ENCODE data around the gene TMPO. TPM values are rescaled to one million over a fixed set of nuclear protein-coding genes. Genes with fewer than 3 reads are reported as not detected.
"Not testable (repeated sequence)": the region's sequence is repeated elsewhere in the genome, so short reads cannot be mapped to it uniquely, and the experiment has no call there.

The TMPO gene
- total RNA-seq, 1 experiment from 2014 or later, result 212 TPM

- no peaks in the 10 kb centered on the region for H3K9me3 ChIP-seq
- Mint-ChIP-seq H3K27ac (ENCODE audit: unreplicated experiment) (peak overlapping the region; percentile 37), H3K36me3 (ENCODE audit: insufficient read depth, unreplicated experiment) (no peaks in the 10 kb centered on the region), H3K27me3 (ENCODE audit: insufficient read depth, unreplicated experiment) (no peaks in the 10 kb centered on the region), H3K9me3 (ENCODE audit: unreplicated experiment) (no peaks in the 10 kb centered on the region), H3K4me3 (ENCODE audit: unreplicated experiment) (no peak overlapping the region), H3K4me1 (ENCODE audit: low read depth, unreplicated experiment) (peaks cover 23% of the 10 kb centered on the region)
- no peak overlapping the region for H3K4me3 ChIP-seq (ENCODE audit: low read depth, low read length)
- H3K36me3 ChIP-seq (ENCODE audit: control insufficient read depth, insufficient read depth, low read length), result no peaks in the 10 kb centered on the region
- TF ChIP-seq CTCF (IDR thresholded peaks at IDR 0.05; ENCODE audit: insufficient read depth in 1 of 2, low read depth in 1 of 2, low read length in 1 of 2, severe bottlenecking in 1 of 2, unreplicated experiment in 1 of 2), result no peak
- CTCF ChIA-PET, result interaction anchor here (1.9 to 2.3 kb wide), 2 partner anchors 8 to 22 kb away, joined by 16 to 26 read pairs; partner anchors contain the start of gene TMPO
- H3K27me3 ChIP-seq (replicated peaks; ENCODE audit: control insufficient read depth, insufficient read depth, low read length), result no peaks in the 10 kb centered on the region
- intact Hi-C loops (cut with micrococcal nuclease; ENCODE audit: unreplicated experiment), result no loop called here
- POLR2A ChIA-PET, result interaction anchor here (0.6 to 1.8 kb wide), 2 partner anchors 8 to 74 kb away, joined by 3 to 5 read pairs; no protein-coding TSS in a partner anchor
- peak in 1 of 2 experiments; percentile 49 for DNase-seq
- BruUV-seq (replicated peaks), result no TSS peak
- peaks cover 36% of the 10 kb centered on the region for H3K4me1 ChIP-seq
These were observed 22.7 kb upstream of the TMPO start for GRCh38 chr12:98492580-98493140.

GRCh38 chr12:98501266-98501629 lies 14.1 kb upstream of the TMPO start:
- H3K27me3 ChIP-seq (replicated peaks; ENCODE audit: control insufficient read depth, insufficient read depth, low read length); DNase-seq; H3K4me3 ChIP-seq (ENCODE audit: low read depth, low read length); H3K9me3 ChIP-seq; H3K36me3 ChIP-seq (ENCODE audit: control insufficient read depth, insufficient read depth, low read length); intact Hi-C loops (cut with micrococcal nuclease; ENCODE audit: unreplicated experiment); H3K9me3 Mint-ChIP-seq (ENCODE audit: unreplicated experiment); H3K27me3 Mint-ChIP-seq (ENCODE audit: insufficient read depth, unreplicated experiment): not testable (repeated sequence)
- Mint-ChIP-seq H3K36me3 (ENCODE audit: insufficient read depth, unreplicated experiment) (peaks cover 38% of the 10 kb centered on the region), H3K27ac (ENCODE audit: unreplicated experiment) (peak overlapping the region; percentile 93), H3K4me1 (ENCODE audit: low read depth, unreplicated experiment) (peaks cover 31% of the 10 kb centered on the region), H3K4me3 (ENCODE audit: unreplicated experiment) (peak overlapping the region; percentile 74)
- ChIA-PET POLR2A (interaction anchor here (0.6 to 1.1 kb wide), 3 partner anchors 10 to 45 kb away, joined by 4 to 6 read pairs (median 5); no protein-coding TSS in a partner anchor), CTCF (interaction anchor here (1.0 to 1.8 kb wide), 3 partner anchors 9 to 31 kb away, joined by 3 to 26 read pairs (median 4); no protein-coding TSS in a partner anchor)
- H3K4me1 ChIP-seq, result peaks cover 20% of the 10 kb centered on the region
- BruUV-seq (replicated peaks), result TSS peak; percentile 39

GRCh38 chr12:98503342-98503591 lies 12.1 kb upstream of the TMPO start:
- peak overlapping the region; percentile 99 for H3K27ac Mint-ChIP-seq (ENCODE audit: unreplicated experiment)
- H3K27me3 Mint-ChIP-seq (ENCODE audit: insufficient read depth, unreplicated experiment), result peaks cover 10% of the 10 kb centered on the region
- H3K27me3 ChIP-seq (replicated peaks; ENCODE audit: control insufficient read depth, insufficient read depth, low read length), result no peaks in the 10 kb centered on the region
- peak; percentile 88 to 93 for DNase-seq
- H3K4me3 ChIP-seq (ENCODE audit: low read depth, low read length), result peak overlapping the region; percentile 71
- intact Hi-C loops (cut with micrococcal nuclease; ENCODE audit: unreplicated experiment), result loop anchor here (1.0 kb wide), 2 partner anchors 12 to 13 kb away; no protein-coding TSS in a partner anchor
- ChIA-PET POLR2A (no interaction called here), CTCF (no interaction called here)
- no peak for TF ChIP-seq CTCF (IDR thresholded peaks at IDR 0.05; ENCODE audit: insufficient read depth in 1 of 2, low read depth in 1 of 2, low read length in 1 of 2, severe bottlenecking in 1 of 2, unreplicated experiment in 1 of 2)
- no TSS peak for BruUV-seq (replicated peaks)
- peak overlapping the region; percentile 81 for H3K4me3 Mint-ChIP-seq (ENCODE audit: unreplicated experiment)
- no peaks in the 10 kb centered on the region for H3K36me3 ChIP-seq (ENCODE audit: control insufficient read depth, insufficient read depth, low read length)
- H3K4me1 Mint-ChIP-seq (ENCODE audit: low read depth, unreplicated experiment), result peaks cover 31% of the 10 kb centered on the region
- peaks cover 8% of the 10 kb centered on the region for H3K9me3 Mint-ChIP-seq (ENCODE audit: unreplicated experiment)
- H3K9me3 ChIP-seq, result no peaks in the 10 kb centered on the region
- peaks cover 20% of the 10 kb centered on the region for H3K4me1 ChIP-seq
- H3K36me3 Mint-ChIP-seq (ENCODE audit: insufficient read depth, unreplicated experiment), result peaks cover 39% of the 10 kb centered on the region
